Spleen (tissue), 7 donors: ENCODE results near the gene RABL2A.

ENCODE experiments used
- CTCF ChIP-seq, 11 experiments: fragments of 200-600 bp in 7 of 11; fragments of 450-650 bp in 4 of 11; sonication (generic) in 4 of 11; IDR thresholded peaks in 8 of 11; conservative IDR thresholded peaks in 3 of 11; 1 replicate in 7 of 11; 2 replicates in 4 of 11; pipeline versions ENCODE4 v1.4.0 to v1.8.0; 2016 to 2021; ENCODE audit warnings: antibody characterized with exemption in 11 of 11, inconsistent platforms in 4 of 11, mild to moderate bottlenecking in 1 of 11
- POLR2AphosphoS5 ChIP-seq, 3 donors: sonication (generic); formaldehyde crosslinking; IDR thresholded peaks; one replicate each; pipeline ENCODE4 v1.5.1; 2017; ENCODE audit warnings: antibody characterized with exemption in 3 of 3
- donor health status: DM: no; HTN: no; CAD: no; lungs with moderate emphysema.
- donor health status: DM: no; HTN: no; CAD: no.
- donor health status: DM: no; HTN: no; CAD: no.

DNA sequence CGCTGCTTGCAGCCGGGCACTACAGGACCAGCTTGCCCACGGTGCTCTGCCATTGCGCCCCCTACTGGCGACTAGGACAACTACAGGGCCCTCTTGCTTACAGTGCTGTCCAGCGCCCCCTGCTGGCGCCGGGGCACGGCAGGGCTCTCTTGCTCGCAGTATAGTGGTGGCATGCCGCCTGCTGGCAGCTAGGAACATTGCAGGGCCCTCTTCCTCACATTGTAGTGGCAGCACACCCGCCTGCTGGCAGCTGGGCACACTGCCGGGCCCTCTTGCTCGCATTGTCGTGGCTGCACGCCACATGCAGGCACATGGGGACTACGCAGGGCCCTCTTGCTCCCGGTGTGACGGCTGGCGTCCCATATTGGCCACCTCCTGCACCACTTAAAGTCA, 23.0 kb upstream of the RABL2A start:
- TF ChIP-seq CTCF (IDR thresholded peaks at IDR 0.05 in 8 of 11, conservative IDR thresholded peaks at IDR 0.05 in 3 of 11): peak; percentile 96 to 100 (median 100)
- TF ChIP-seq POLR2AphosphoS5 (IDR thresholded peaks at IDR 0.05): peak; percentile 80 to 89 (median 85)
